DMS 273 (cell line): ENCODE measurements around the gene VCP.
"Not testable (repeated sequence)": the region's sequence is repeated elsewhere in the genome, so short reads cannot be mapped to it uniquely, and the experiment has no call there.

Experiments
- DNase-seq: peaks from one replicate; lab custom pipeline; 2025; ENCODE audit not compliant: unreplicated experiment; lab: John Stamatoyannopoulos, UW

VCP gene

DNA sequence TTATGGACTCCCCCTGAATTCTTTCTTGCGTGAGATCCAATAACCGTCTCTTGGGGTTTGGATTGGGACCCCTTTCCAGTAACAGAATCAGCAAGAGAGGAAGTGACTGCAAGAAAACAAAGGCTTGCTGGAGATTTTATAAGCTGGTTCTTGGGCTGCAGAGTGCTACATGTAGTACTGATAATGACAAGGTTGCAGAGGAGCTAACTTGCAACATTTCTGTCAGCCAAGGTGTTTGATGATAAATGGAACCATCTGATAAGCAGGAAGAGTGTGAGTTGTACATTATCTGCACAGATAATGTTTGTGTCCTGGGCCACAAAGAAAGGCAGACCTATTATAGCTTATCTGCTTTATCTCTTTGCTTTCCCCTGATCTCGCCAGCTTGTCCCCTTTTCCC, 45.8 kb downstream of the VCP start:
- DNase-seq = no peak

DNA sequence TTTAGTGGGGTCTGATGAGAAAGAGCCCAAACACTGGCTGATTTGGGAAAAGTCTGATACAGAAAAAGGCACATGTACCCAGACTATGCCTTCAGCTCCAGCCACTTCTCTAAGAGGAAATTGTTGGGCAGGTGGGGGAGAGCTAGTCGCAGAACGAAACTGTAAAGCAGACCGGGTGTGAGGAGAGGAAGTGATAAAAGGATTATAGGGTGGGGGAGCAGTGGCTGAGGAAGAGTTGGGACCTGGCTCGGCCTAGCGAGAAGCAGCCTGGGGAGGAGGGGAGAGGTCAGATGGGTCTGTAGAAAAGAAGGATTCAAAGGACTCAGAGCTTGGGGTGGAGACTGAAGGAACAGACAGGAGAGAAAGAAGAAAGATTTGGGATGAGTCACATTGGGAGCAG, 49.0 kb downstream of the VCP start:
- not testable (repeated sequence) for DNase-seq

GRCh38 chr9:35014517-35014916, 57.9 kb downstream of the VCP start:
- DNase-seq = no peak

- no peak for DNase-seq
Observed at GRCh38 chr9:35010351-35010958, 62.0 kb downstream of the VCP start.
